Endothelial cell (in vitro differentiated cells): Measurements from ENCODE around the gene SPG7. TPM values are rescaled to one million over a fixed set of nuclear protein-coding genes. Genes with fewer than 3 reads are reported as not detected.

Experiments
- DNase-seq: peaks from one replicate; pipeline ENCODE4 v3.0.0; 2021; ENCODE audit warnings: low spot score
- H3K27ac Mint-ChIP-seq: one replicate; pipeline ENCODE4 v1.8.0; 2021; ENCODE audit warnings: mixed read lengths, inconsistent platforms; ENCODE audit not compliant: unreplicated experiment
- H3K27me3 Mint-ChIP-seq: one replicate; pipeline ENCODE4 v1.8.0; 2021; ENCODE audit warnings: mild to moderate bottlenecking, moderate library complexity, mixed read lengths, inconsistent platforms; ENCODE audit not compliant: unreplicated experiment
- H3K36me3 Mint-ChIP-seq: one replicate; pipeline ENCODE4 v1.8.0; 2021; ENCODE audit warnings: mild to moderate bottlenecking, low read depth, mixed read lengths, inconsistent platforms; ENCODE audit not compliant: unreplicated experiment
- H3K4me1 Mint-ChIP-seq: one replicate; pipeline ENCODE4 v1.8.0; 2021; ENCODE audit warnings: mild to moderate bottlenecking, mixed read lengths, inconsistent platforms; ENCODE audit not compliant: unreplicated experiment
- H3K4me3 Mint-ChIP-seq: one replicate; pipeline ENCODE4 v1.8.0; 2021; ENCODE audit warnings: mild to moderate bottlenecking, mixed read lengths, inconsistent platforms; ENCODE audit not compliant: unreplicated experiment
- H3K9me3 Mint-ChIP-seq: one replicate; pipeline ENCODE4 v1.8.0; 2021; ENCODE audit warnings: mixed read lengths, inconsistent platforms; ENCODE audit not compliant: unreplicated experiment
- CTCF ChIP-seq: fragments of 200-600 bp; sonication (generic); IDR thresholded peaks from one replicate; pipeline ENCODE4 v1.5.0; 2021; ENCODE audit warnings: antibody characterized with exemption; ENCODE audit not compliant: unreplicated experiment
- total RNA-seq: library from RNA; stranded (reverse); fragmentation: NEBNext Ultra II Directional; extraction: Animal tissue kit (Norgen Biotek cat#: 25700); gene quantifications from one replicate; pipeline ENCODE4 v1.2.1, GENCODE V29; 2021; ENCODE audit not compliant: unreplicated experiment

The SPG7 gene
- total RNA-seq, 1 donor from 2014 or later, result 207 TPM

GRCh38 chr16:89583197-89583894 is 75.1 kb downstream of the SPG7 start:
- Mint-ChIP-seq H3K36me3 (no peaks in the 10 kb centered on the region), H3K27ac (no peak overlapping the region), H3K9me3 (no peaks in the 10 kb centered on the region), H3K27me3 (no peaks in the 10 kb centered on the region), H3K4me3 (no peak overlapping the region), H3K4me1 (no peaks in the 10 kb centered on the region)
- DNase-seq, result no peak
- no peak for TF ChIP-seq CTCF

- no peaks in the 10 kb centered on the region for H3K36me3 Mint-ChIP-seq
- TF ChIP-seq CTCF, result no peak
- no peaks in the 10 kb centered on the region for H3K9me3 Mint-ChIP-seq
- H3K4me3 Mint-ChIP-seq, result no peak overlapping the region
- no peak for DNase-seq
- no peak overlapping the region for H3K27ac Mint-ChIP-seq
- H3K4me1 Mint-ChIP-seq, result no peaks in the 10 kb centered on the region
- no peaks in the 10 kb centered on the region for H3K27me3 Mint-ChIP-seq
Measured at GRCh38 chr16:89583895-89584644, 75.9 kb downstream of the SPG7 start.

GRCh38 chr16:89584768-89585549 is 76.8 kb downstream of the SPG7 start:
- no peaks in the 10 kb centered on the region for H3K9me3 Mint-ChIP-seq
- H3K27me3 Mint-ChIP-seq, result no peaks in the 10 kb centered on the region
- H3K27ac Mint-ChIP-seq, result no peak overlapping the region
- DNase-seq, result no peak
- H3K36me3 Mint-ChIP-seq, result no peaks in the 10 kb centered on the region
- TF ChIP-seq CTCF, result no peak
- no peaks in the 10 kb centered on the region for H3K4me1 Mint-ChIP-seq
- H3K4me3 Mint-ChIP-seq, result no peak overlapping the region

GRCh38 chr16:89586218-89586617 is 78.0 kb downstream of the SPG7 start:
- no peak for TF ChIP-seq CTCF
- no peaks in the 10 kb centered on the region for H3K9me3 Mint-ChIP-seq
- no peak overlapping the region for H3K27ac Mint-ChIP-seq
- no peaks in the 10 kb centered on the region for H3K27me3 Mint-ChIP-seq
- no peak overlapping the region for H3K4me3 Mint-ChIP-seq
- H3K36me3 Mint-ChIP-seq, result no peaks in the 10 kb centered on the region
- DNase-seq, result no peak
- no peaks in the 10 kb centered on the region for H3K4me1 Mint-ChIP-seq
